ENCODE data around the gene TSPAN18. TPM values are rescaled to one million over a fixed set of nuclear protein-coding genes. Genes with fewer than 3 reads are reported as not detected.

TSPAN18 gene
- total RNA-seq, 3 donors from 2014 or later: 1.0 to 2.0 (median 1.8) TPM

DNA sequence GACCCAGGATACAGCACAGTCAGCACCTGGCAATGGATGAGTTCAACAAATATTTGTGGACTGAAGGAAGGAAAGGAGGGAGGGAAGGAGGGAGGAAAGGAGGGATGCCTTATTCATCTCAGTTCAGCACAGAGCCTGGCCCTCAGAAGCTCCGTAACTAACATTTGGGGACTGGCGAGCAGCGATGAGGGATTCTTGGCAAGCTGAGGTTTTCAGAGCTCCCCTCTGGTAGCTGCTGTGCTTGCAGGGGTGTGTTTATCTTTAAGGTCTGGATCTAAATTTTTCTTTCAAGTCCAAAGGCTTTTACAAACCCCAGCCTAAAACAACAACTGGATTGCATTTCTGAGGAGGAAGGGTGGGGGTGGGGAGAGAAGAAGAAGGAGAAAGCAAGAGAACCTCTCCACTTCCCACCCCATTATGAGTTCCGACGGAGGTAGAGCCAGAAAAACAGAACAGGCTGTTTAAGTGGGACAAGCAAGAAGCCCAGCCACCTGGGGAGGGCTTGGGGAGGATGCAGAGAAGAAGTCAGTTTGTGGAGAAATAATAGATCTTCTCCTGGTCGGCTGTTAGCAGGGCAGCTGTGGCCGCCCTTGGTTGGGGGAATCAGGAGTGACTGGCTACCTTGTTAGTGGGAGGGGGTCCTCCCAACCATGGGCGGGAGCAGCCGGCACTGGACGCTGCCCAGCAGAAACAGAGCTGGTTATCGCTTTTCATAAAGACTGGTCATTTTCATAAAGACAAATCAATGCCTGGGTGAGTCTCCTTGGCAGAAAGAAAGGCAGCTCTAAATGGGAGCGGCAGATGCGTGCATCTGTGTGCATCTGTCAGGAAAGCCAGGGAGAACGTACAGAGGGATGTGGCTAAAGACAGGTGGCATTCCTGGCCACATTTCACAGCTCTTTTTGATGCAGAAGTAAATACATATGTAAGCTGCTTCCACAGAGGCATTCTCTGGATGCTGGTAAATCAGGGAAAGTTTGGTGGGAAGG lies 78.0 kb downstream of the TSPAN18 start:
- TF ChIP-seq, protein P1, sequence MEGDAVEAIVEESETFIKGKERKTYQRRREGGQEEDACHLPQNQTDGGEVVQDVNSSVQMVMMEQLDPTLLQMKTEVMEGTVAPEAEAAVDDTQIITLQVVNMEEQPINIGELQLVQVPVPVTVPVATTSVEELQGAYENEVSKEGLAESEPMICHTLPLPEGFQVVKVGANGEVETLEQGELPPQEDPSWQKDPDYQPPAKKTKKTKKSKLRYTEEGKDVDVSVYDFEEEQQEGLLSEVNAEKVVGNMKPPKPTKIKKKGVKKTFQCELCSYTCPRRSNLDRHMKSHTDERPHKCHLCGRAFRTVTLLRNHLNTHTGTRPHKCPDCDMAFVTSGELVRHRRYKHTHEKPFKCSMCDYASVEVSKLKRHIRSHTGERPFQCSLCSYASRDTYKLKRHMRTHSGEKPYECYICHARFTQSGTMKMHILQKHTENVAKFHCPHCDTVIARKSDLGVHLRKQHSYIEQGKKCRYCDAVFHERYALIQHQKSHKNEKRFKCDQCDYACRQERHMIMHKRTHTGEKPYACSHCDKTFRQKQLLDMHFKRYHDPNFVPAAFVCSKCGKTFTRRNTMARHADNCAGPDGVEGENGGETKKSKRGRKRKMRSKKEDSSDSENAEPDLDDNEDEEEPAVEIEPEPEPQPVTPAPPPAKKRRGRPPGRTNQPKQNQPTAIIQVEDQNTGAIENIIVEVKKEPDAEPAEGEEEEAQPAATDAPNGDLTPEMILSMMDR (IDR thresholded peaks at IDR 0.05): no peak
- intact Hi-C loops (cut with DNase I; ENCODE audit: low total_unique reads): loop anchor here (5.0 kb wide), 1 partner anchor 307 kb away; no protein-coding TSS in a partner anchor
- H3K27me3 ChIP-seq: no peaks in the 10 kb centered on the region
- no peak overlapping the region for H3K27ac ChIP-seq
- H3K36me3 ChIP-seq: no peaks in the 10 kb centered on the region
- no peak overlapping the region for H3K4me3 ChIP-seq
- no peak for DNase-seq (ENCODE audit: low spot score in 2 of 2)
- H3K9me3 ChIP-seq: no peaks in the 10 kb centered on the region
- H3K4me1 ChIP-seq: no peaks in the 10 kb centered on the region

DNA sequence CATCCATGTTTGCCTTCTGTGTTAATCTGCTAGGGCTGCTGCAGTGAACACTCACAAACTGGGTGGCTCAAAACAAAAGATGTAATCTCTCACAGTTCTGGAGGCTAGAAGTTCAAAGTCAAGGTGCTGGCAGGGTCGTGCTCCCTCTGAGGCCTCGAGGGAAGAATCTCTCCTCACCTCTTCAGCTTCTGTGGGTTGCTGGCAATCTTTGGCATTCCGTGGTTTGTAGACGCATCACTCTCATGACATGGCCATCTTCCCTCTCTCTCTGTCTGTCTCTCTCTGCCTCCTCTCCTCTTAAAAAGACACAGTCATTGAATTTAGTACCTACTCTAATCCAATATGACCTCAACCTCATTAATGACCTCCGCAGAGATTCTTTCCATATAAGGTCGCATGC lies 78.8 kb downstream of the TSPAN18 start:
- Histone ChIP-seq H3K9me3 (no peaks in the 10 kb centered on the region), H3K4me1 (no peaks in the 10 kb centered on the region), H3K27me3 (no peaks in the 10 kb centered on the region), H3K4me3 (no peak overlapping the region), H3K36me3 (no peaks in the 10 kb centered on the region), H3K27ac (no peak overlapping the region)
- DNase-seq (ENCODE audit: low spot score in 2 of 2): no peak
- TF ChIP-seq POLR2AphosphoS5 (IDR thresholded peaks at IDR 0.05): no peak
- no peak for TF ChIP-seq POLR2A (IDR thresholded peaks at IDR 0.05)
- TF ChIP-seq, protein P1 (IDR thresholded peaks at IDR 0.05): no peak
- intact Hi-C loops (cut with DNase I; ENCODE audit: low total_unique reads): no loop called here

DNA sequence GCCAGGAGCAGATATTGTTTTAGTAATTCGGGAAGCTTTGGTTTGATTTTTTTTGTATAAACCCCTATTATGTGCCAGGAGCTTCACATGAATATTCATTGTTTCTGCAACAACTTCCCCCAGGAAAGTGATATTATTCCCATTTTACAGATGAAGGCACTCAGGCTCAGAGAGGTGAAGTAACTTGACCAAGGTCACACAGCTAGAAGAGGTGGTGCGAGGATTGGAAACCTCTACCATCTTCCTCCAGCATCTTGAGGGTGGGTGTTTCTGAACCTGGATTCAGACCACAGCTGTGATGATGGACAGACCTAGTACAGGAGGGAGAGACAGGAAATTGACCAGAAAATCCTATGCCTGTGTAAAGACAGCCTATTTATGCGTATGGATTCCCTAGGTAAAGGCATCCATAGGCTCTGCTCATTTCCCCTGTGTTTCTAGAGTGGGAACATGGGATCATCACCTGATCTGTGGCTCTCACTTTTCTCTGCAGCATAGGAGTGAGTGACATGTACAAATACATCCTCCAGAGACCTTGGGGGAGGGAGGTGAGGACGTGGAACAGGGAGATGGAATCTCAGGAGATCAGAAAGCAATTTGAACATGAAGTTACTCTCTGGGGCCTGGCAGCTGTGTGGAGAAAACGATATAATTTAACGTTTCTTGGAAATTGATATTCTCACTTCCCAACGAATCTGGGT lies 81.4 kb downstream of the TSPAN18 start:
- no peak for DNase-seq (ENCODE audit: low spot score in 2 of 2)
- Histone ChIP-seq H3K4me1 (peaks cover 0 to under 1% of the 10 kb centered on the region in 2 donors), H3K36me3 (no peaks in the 10 kb centered on the region), H3K4me3 (no peak overlapping the region), H3K27me3 (no peaks in the 10 kb centered on the region), H3K9me3 (no peaks in the 10 kb centered on the region), H3K27ac (no peak overlapping the region)
- intact Hi-C loops (cut with DNase I; ENCODE audit: low total_unique reads): no loop called here
- no peak for TF ChIP-seq POLR2A (IDR thresholded peaks at IDR 0.05)
- TF ChIP-seq, protein P1 (IDR thresholded peaks at IDR 0.05): no peak

DNA sequence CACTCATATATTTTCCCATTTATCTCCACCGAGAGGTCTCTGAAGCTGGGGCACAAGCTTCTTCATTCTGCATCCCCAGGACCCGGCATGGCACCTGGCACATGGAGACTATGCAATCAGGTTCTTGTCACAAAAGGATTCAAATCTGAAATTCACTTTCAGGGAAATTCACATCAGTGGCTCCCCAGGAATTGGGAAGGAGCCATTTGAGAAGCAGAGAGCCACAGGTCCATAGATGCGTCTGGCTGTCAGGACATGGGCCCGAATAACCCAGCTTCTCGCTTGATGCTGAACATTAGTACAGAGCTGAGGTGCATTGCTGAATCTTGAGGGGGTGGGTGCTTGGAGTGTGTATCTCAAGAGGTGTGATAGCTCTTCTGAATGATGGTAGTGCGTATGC lies 82.5 kb downstream of the TSPAN18 start:
- no peaks in the 10 kb centered on the region for H3K9me3 ChIP-seq
- H3K36me3 ChIP-seq: no peaks in the 10 kb centered on the region
- no peak overlapping the region for H3K27ac ChIP-seq
- no peak for DNase-seq (ENCODE audit: low spot score in 2 of 2)
- TF ChIP-seq POLR2AphosphoS5 (IDR thresholded peaks at IDR 0.05) (no peak), POLR2A (IDR thresholded peaks at IDR 0.05) (no peak)
- TF ChIP-seq, protein P1 (IDR thresholded peaks at IDR 0.05): no peak
- no peaks in the 10 kb centered on the region for H3K27me3 ChIP-seq
- H3K4me3 ChIP-seq: no peak overlapping the region
- intact Hi-C loops (cut with DNase I; ENCODE audit: low total_unique reads): no loop called here
- H3K4me1 ChIP-seq: peaks cover 0 to 5% of the 10 kb centered on the region in 2 donors

Measured in breast epithelium (tissue), 4 donors.